SH-SY5Y (cell line): ENCODE measurements around the gene GUCY2D.

Experiments
- GATA2 ChIP-seq: IDR thresholded peaks from 2 replicates; pipeline ENCODE4 v1.6.1; 2011; ENCODE audit warnings: mild to moderate bottlenecking, low read depth, low read length
- GATA3 ChIP-seq: IDR thresholded peaks from 2 replicates; pipeline ENCODE4 v1.6.1; 2011; ENCODE audit warnings: low read depth, mild to moderate bottlenecking, low read length, moderate library complexity

The GUCY2D gene

GRCh38 chr17:8020776-8021564 lies 18.6 kb downstream of the GUCY2D start:
- TF ChIP-seq GATA2 (no peak), GATA3 (no peak)

DNA sequence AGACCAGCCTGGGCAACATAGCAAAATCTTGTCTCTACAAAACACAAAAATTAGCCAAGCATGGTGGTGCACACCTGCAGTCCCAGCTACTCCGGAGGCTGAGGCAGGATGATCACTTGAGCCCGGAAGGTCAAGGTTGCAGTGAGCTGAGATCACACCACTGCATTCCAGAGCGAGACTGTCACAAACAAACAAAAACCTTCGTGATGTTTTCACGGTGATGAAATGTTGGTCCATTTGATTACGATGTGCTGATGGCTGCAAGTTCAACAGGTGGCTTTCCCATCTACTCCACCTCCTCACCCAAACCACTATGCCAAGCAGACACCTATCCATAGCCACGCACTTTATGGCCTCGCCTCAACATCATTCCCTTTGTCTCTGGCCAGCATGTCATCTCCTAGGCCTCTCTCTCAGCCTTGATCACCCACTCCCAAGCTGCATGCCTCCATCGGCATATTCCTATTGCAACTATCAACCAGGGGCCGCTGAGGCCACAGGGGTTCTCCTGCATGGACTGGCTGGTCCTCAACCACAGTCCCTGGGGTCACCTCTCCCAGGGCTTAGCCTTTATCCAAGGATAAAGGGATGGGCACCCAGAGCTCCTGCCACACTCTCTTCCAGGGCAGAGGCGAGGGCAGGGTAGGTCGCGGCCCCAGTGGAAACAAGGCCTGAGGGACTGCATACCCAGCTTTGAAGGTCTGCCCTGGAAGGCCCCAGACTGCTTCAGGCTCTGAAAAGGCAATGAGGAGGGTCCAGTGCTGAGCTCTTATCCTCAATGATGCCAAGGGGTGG lies 19.3 kb downstream of the GUCY2D start:
- no peak for TF ChIP-seq GATA3
- no peak for TF ChIP-seq GATA2

DNA sequence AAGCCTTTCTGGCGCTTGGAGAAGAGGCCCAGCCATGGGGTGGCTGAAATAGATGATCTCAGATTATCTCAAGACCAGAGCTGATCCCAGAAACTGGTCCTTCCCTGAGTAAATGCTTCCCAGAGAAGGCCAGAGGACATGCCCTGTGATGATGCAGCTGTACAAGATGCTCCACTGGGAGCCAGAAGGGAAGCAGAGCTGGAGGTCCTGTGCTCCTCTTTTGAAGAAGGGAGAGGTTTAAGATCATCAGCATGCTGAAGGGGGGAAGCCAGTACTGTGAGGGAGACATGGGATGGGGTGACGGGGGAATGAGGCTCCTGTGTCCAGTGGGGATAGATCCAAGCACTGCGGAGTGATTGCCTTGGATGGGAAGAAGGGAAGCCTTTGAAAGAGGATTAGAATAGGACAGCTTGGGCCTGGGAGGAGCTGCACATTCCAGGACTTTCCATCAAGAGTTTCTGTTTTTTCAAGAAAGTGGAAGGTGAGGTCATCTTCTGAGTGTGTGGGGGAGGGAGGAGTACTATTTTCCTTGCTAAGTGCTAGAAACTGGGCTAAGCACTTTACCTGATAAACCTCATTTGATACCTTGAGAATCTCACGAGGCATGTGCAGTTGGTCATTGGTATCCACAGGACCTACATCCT lies 20.1 kb downstream of the GUCY2D start:
- TF ChIP-seq GATA2 (no peak), GATA3 (no peak)

GRCh38 chr17:8025176-8025911 lies 22.9 kb downstream of the GUCY2D start:
- TF ChIP-seq GATA3: no peak
- no peak for TF ChIP-seq GATA2

GRCh38 chr17:8029121-8029520 lies 26.7 kb downstream of the GUCY2D start:
- TF ChIP-seq GATA3 (no peak), GATA2 (no peak)

GRCh38 chr17:8031261-8031661 lies 28.8 kb downstream of the GUCY2D start:
- TF ChIP-seq GATA2 (no peak), GATA3 (no peak)

- TF ChIP-seq GATA3 (no peak), GATA2 (no peak)
These were observed 29.5 kb downstream of the GUCY2D start for GRCh38 chr17:8031950-8032349.

DNA sequence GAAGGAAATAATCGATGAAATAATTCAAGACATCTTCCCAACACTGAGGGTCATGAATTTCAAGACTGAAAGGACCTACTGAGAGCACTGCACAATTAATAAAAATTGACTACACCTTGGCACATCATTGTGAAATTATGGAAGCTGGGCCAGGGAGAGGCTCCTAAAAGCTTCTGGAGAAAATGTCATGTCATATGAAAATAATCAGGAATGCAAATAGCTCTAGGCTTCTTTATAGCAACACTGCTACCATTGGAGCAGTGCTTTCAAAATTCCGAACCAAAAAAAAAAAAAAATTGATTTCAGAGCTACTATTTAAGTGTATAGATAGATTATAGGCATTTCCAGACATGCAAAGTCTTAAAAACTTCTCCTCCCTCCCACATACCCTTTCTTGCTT lies 30.0 kb downstream of the GUCY2D start:
- TF ChIP-seq GATA2 (no peak), GATA3 (no peak)

DNA sequence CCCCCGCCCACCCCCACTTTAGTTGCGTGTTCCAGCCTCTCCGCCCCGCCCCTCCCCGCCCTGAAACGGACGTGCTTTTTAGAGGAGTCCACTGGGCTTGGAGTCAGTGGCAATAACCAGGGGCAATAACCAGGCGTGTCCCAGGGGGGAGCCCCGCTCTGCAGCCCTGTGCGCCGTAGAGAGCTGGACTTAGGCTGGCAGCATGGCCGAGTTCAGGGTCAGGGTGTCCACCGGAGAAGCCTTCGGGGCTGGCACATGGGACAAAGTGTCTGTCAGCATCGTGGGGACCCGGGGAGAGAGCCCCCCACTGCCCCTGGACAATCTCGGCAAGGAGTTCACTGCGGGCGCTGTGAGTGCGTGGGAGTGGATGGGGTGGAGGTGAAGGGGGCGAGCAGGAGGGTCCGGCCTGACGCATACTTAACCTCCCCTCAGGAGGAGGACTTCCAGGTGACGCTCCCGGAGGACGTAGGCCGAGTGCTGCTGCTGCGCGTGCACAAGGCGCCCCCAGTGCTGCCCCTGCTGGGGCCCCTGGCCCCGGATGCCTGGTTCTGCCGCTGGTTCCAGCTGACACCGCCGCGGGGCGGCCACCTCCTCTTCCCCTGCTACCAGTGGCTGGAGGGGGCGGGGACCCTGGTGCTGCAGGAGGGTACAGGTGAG lies 36.7 kb downstream of the GUCY2D start, which contains the start of gene ALOX15B:
Gene ALOX15B (plus strand): TSS at position 106 of the 657 bp plus-strand sequence. CDS start 97 bp downstream, at position 203.
- TF ChIP-seq GATA3 (no peak), GATA2 (no peak)

- TF ChIP-seq GATA2: no peak
- no peak for TF ChIP-seq GATA3
These were observed 37.3 kb downstream of the GUCY2D start for GRCh38 chr17:8039611-8040168.

- TF ChIP-seq GATA3 (no peak), GATA2 (no peak)
These were observed 39.0 kb downstream of the GUCY2D start for GRCh38 chr17:8041249-8041928.

DNA sequence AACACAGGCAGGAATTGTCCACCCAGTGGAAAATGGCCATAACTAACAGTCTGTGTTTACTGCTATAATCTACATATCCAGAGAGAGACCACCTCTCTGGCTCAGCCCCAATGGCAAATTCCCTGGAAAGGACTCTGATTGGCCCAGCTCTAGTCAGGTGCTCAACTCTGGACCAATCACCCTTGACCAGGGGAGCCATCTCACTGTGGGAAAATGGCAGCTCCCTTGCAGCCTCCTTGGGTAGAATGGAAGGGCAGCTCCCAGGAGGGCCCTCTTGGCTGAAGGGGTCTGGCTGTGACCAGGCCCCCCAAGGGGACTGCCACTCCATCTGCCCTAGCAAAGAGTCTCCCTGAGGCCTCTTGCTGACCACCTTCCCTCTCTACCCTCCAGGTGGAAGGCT lies 39.6 kb downstream of the GUCY2D start:
- no peak for TF ChIP-seq GATA2
- TF ChIP-seq GATA3: no peak
